Lung (tissue), 16 donors: Measurements from ENCODE around the gene SLC8A1. TPM values are rescaled to one million over a fixed set of nuclear protein-coding genes. Genes with fewer than 3 reads are reported as not detected.

Experiments used
- ATAC-seq: fragments of 200-7000 bp; cut with Tn5 transposase; one replicate; pipeline ENCODE4 v1.9.1; 2020; ENCODE audit warnings: moderate number of reproducible peaks; ENCODE audit not compliant: insufficient read depth, low FRiP score
- DNase-seq, 3 donors: peaks; one replicate each; pipeline ENCODE4 v3.0.0-alpha.2; 2013 to 2017
- H3K27ac ChIP-seq, 2 donors: one replicate each; pipeline ENCODE4 v1.5.1; 2013; ENCODE audit warnings: mild to moderate bottlenecking in 2 of 2, moderate library complexity in 2 of 2, control low read depth in 1 of 2, inconsistent platforms in 1 of 2, low read depth in 1 of 2, low read length in 1 of 2
- H3K27me3 ChIP-seq, 3 donors: one replicate each; pipeline ENCODE4 v1.5.1; 2013; ENCODE audit warnings: low read length in 2 of 3; ENCODE audit not compliant: control insufficient read depth in 3 of 3, insufficient read depth in 3 of 3
- H3K36me3 ChIP-seq, 4 donors: one replicate each; pipeline ENCODE4 v1.5.1; 2013; ENCODE audit warnings: low read length in 4 of 4, mild to moderate bottlenecking in 1 of 4, moderate library complexity in 1 of 4; ENCODE audit not compliant: control insufficient read depth in 4 of 4, insufficient read depth in 4 of 4
- H3K4me1 ChIP-seq, 5 donors: one replicate each; pipeline ENCODE4 v1.5.1; 2013; ENCODE audit warnings: low read length in 5 of 5, mild to moderate bottlenecking in 2 of 5, moderate library complexity in 1 of 5; ENCODE audit not compliant: control insufficient read depth in 5 of 5, insufficient read depth in 5 of 5
- H3K4me3 ChIP-seq: one replicate; pipeline ENCODE4 v1.5.1; 2013; ENCODE audit warnings: mild to moderate bottlenecking, control low read depth, moderate library complexity
- H3K9ac ChIP-seq, 2 donors: one replicate each; pipeline ENCODE4 v1.5.1; 2013; ENCODE audit warnings: low read length in 2 of 2, control low read depth in 1 of 2; ENCODE audit not compliant: insufficient read depth in 1 of 2
- H3K9me3 ChIP-seq, 4 donors: one replicate each; pipeline ENCODE4 v1.5.1; 2013; ENCODE audit warnings: low read length in 3 of 4, mild to moderate bottlenecking in 1 of 4, moderate library complexity in 1 of 4; ENCODE audit not compliant: control insufficient read depth in 4 of 4, insufficient read depth in 3 of 4
- WGBS, 2 donors: extraction: QIAGEN DNeasy Blood & Tissue Kit; methylation state at CpG; one replicate each; pipeline ENCODE4 v1.1.7; 2013; 5-methylcytosine and 5-hydroxymethylcytosine counted together
- long read RNA-seq, 5 donors: transcript quantifications; one replicate each; lab custom pipeline, GENCODE V29; 2026
- polyA plus RNA-seq, 2 donors: library from polyadenylated mRNA; stranded (reverse); fragments of 200-250 nt; gene quantifications; one replicate each; pipeline ENCODE4 v1.2.1, GENCODE V29; 2013
- total RNA-seq, 2 donors: library from RNA; depleted of rRNA in 1 of 2; stranded (reverse); fragments of >200 nt in 1 of 2; gene quantifications; one replicate each; pipeline ENCODE4 v1.2.1, GENCODE V29; 2014 to 2021
- TF ChIP-seq, protein P1 (sequence below): IDR thresholded peaks from 2 replicates; pipeline ENCODE4 v1.5.1; 2012; ENCODE audit warnings: mild to moderate bottlenecking; ENCODE audit errors: control extremely low read depth, extremely low read depth
- donor health status: control.
- donor health status: control.
- donor health status: Bipolar disorder and iron deficiency.
- donor health status: healthy.
- donor health status: DM: yes; HTN: yes; CAD: no.

SLC8A1 gene
- total RNA-seq (10 to 100 TPM; 30.5 to 34.7 TPM), polyA plus RNA-seq (1 to 10 TPM; 1.2 to 6.4 TPM)
- long read RNA-seq, donor 1: 0 reads
- long read RNA-seq, donor 2: 0 reads
- long read RNA-seq, donor 3: 0 reads
- long read RNA-seq, donor 4: 0 reads
- long read RNA-seq, donor 5: 0 reads

DNA sequence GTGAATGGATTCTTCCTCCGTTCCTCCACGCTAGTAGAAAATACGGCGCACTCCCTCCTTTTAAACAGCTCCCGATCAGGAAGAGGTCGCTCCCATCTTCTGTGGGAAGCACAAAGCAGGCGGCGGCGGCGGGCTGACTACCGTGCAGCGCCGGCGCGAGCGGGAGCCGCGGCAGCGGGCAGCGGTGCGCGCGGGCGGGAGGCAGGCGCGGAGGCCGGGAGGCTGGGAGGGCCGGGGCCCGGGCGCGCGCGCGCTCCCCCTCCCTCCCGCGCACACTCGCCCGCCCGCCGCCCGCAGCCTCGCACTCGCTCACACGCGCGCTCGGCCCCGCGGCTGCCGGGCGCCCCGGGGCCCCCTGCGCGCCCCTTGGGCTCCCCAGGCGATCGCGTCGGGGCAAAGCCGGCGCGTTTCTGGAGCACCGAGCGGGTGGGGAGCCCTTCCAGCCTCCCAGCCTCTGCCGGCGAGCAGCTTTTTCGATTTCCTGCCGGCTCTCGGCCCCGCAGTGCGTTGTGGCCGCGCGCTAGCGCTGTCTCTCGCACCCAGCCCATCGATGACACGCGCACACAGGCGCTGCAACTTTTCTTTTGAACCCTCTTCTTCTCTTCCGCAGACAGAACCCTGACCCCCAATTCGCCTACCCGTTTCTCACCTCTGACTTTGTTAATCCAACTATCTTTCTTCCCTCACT lies at the start of gene SLC8A1:
Gene SLC8A1, minus strand, starts transcription at position 173 of the 688 bp plus-strand sequence.
- Histone ChIP-seq H3K27me3 (peaks cover 0 to 21% (median 10%) of the 10 kb centered on the region in 3 donors), H3K27ac (peak within 1 kb of the TSS; percentile 74 to 91), H3K9ac (peak within 1 kb of the TSS in 1 of 2 donors; percentile 69), H3K4me1 (peaks cover 0 to 16% (median 7%) of the 10 kb centered on the region in 5 donors), H3K9me3 (no peaks in the 10 kb centered on the region), H3K36me3 (no peaks in the 10 kb centered on the region), H3K4me3 (peak within 1 kb of the TSS; percentile 49)
- TF ChIP-seq, protein P1, sequence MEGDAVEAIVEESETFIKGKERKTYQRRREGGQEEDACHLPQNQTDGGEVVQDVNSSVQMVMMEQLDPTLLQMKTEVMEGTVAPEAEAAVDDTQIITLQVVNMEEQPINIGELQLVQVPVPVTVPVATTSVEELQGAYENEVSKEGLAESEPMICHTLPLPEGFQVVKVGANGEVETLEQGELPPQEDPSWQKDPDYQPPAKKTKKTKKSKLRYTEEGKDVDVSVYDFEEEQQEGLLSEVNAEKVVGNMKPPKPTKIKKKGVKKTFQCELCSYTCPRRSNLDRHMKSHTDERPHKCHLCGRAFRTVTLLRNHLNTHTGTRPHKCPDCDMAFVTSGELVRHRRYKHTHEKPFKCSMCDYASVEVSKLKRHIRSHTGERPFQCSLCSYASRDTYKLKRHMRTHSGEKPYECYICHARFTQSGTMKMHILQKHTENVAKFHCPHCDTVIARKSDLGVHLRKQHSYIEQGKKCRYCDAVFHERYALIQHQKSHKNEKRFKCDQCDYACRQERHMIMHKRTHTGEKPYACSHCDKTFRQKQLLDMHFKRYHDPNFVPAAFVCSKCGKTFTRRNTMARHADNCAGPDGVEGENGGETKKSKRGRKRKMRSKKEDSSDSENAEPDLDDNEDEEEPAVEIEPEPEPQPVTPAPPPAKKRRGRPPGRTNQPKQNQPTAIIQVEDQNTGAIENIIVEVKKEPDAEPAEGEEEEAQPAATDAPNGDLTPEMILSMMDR: no peak
- ATAC-seq (peak; percentile 31), DNase-seq (peak; percentile 53 to 57 (median 57))
- 0 to 2% methylated on average over 40 to 81 of the region's 82 CpGs for WGBS, 2 donors

DNA sequence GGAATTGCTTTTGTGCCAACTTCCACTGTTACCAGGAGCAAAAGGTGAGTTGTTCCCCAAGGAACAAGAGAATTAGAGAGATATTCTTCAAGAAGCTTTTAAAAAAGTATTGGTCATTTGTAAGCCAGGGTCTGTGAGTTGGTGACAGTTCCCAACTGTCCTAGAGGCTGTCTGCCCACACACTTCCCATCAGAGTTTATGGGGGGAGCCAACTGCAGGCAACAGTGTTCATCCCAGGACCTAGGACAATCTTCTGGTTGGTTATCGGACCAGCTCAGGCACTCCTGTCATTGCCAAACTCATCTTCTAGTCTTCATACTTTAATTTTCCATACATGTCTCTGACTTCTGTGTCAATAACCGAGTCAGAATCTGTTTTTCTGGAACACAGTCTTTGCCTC lies 47.5 kb upstream of the SLC8A1 start:
- H3K36me3 ChIP-seq: no peaks in the 10 kb centered on the region
- 89 to 98% methylated on average over 2 of the region's 2 CpGs for WGBS, 2 donors
- H3K4me1 ChIP-seq: peaks cover 0 to 13% (median 0%) of the 10 kb centered on the region in 5 donors
- ATAC-seq (no peak), DNase-seq (no peak)
- H3K4me3 ChIP-seq: no peak overlapping the region
- H3K9ac ChIP-seq: no peak overlapping the region
- H3K9me3 ChIP-seq: no peaks in the 10 kb centered on the region
- TF ChIP-seq, protein P1: no peak
- no peaks in the 10 kb centered on the region for H3K27me3 ChIP-seq
- peak overlapping the region in 1 of 2 donors; percentile 61 for H3K27ac ChIP-seq

DNA sequence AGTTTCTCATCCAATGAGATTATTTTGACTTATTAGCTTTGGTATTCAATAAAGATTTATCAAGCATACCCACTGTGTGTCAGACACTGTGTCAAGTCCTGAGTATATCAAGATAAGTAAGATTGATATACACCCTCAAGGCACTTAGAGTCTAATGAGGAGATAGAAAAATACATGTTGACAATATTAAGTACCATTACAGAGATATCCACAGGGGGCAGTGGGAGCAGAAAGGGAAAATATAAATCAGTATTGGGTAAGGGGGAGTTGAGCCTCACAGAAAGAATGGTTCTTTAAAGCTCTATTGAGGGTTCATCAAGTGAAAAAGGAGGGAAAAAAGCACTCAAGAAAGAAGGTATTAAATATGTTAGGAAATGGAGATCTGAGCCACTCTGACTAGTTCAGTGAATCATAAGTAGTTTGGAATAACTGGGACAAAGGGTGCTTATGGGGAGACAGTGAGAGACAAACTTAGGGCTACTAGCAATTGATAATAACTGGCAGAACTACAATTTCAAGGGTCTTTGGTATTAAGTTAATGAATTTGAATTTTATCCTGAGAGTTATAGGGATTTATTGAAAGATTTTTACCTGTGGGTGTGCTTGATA lies 45.5 kb upstream of the SLC8A1 start:
- Histone ChIP-seq H3K9me3 (no peaks in the 10 kb centered on the region), H3K4me1 (peaks cover 0 to 13% (median 0%) of the 10 kb centered on the region in 5 donors), H3K9ac (no peak overlapping the region), H3K4me3 (no peak overlapping the region), H3K36me3 (no peaks in the 10 kb centered on the region), H3K27me3 (no peaks in the 10 kb centered on the region), H3K27ac (peak overlapping the region in 1 of 2 donors; percentile 45)
- DNase-seq: no peak
- TF ChIP-seq, protein P1: no peak
- no peak for ATAC-seq
